Astrocyte (in vitro differentiated cells and primary cell): ENCODE measurements around the gene NR3C1. TPM values are rescaled to one million over a fixed set of nuclear protein-coding genes. Genes with fewer than 3 reads are reported as not detected.

Experiments used
- DNase-seq: peaks from one replicate; pipeline ENCODE4 v3.0.0-alpha.2; 2010; ENCODE audit warnings: low read depth
- FAIRE-seq: peaks from 2 replicates; lab custom pipeline; 2011; peaks lifted over from hg19 to GRCh38; lab: Jason Lieb, UNC
- H2AFZ ChIP-seq: 2 replicates; pipeline ENCODE4 v1.6.0; 2012; ENCODE audit warnings: low read depth, low read length, inconsistent platforms
- H3K27ac ChIP-seq: 2 replicates; pipeline ENCODE4 v1.5.1; 2011; ENCODE audit warnings: low read depth, low read length, inconsistent platforms
- H3K27me3 ChIP-seq: 2 replicates; pipeline ENCODE4 v1.6.0; 2011; ENCODE audit warnings: low read length, inconsistent platforms; ENCODE audit not compliant: insufficient read depth
- H3K36me3 ChIP-seq: 2 replicates; pipeline ENCODE4 v1.5.1; 2011; ENCODE audit warnings: low read length, inconsistent platforms; ENCODE audit not compliant: insufficient read depth
- H3K4me1 ChIP-seq: 2 replicates; pipeline ENCODE4 v1.5.1; 2011; ENCODE audit warnings: low read length, inconsistent platforms; ENCODE audit not compliant: insufficient read depth
- H3K4me2 ChIP-seq: 2 replicates; pipeline ENCODE4 v1.6.0; 2012; ENCODE audit warnings: low read length, inconsistent platforms
- H3K4me3 ChIP-seq: 2 replicates; pipeline ENCODE4 v1.5.1; 2011; ENCODE audit warnings: low read depth, mild to moderate bottlenecking, low read length, inconsistent platforms; ENCODE audit not compliant: insufficient read depth
- H3K79me2 ChIP-seq: 2 replicates; pipeline ENCODE4 v1.6.0; 2012; ENCODE audit warnings: mild to moderate bottlenecking, low read length, inconsistent platforms; ENCODE audit not compliant: insufficient read depth
- H3K9ac ChIP-seq: 2 replicates; pipeline ENCODE4 v1.6.0; 2012; ENCODE audit warnings: mild to moderate bottlenecking, low read length, inconsistent platforms
- H3K9me3 ChIP-seq: 2 replicates; pipeline ENCODE4 v1.5.1; 2012; ENCODE audit warnings: low read depth, mild to moderate bottlenecking, low read length, inconsistent platforms; ENCODE audit not compliant: insufficient read depth
- H4K20me1 ChIP-seq: 2 replicates; pipeline ENCODE4 v1.6.0; 2012; ENCODE audit warnings: low read length, inconsistent platforms; ENCODE audit not compliant: insufficient read depth
- H3K27ac Mint-ChIP-seq: one replicate; pipeline ENCODE4 v1.8.0; 2021; ENCODE audit warnings: mild to moderate bottlenecking, mixed read lengths; ENCODE audit not compliant: unreplicated experiment
- H3K27me3 Mint-ChIP-seq: one replicate; pipeline ENCODE4 v1.8.0; 2021; ENCODE audit warnings: low read depth, mixed read lengths; ENCODE audit not compliant: unreplicated experiment
- H3K36me3 Mint-ChIP-seq: one replicate; pipeline ENCODE4 v1.8.0; 2021; ENCODE audit warnings: low read depth, mixed read lengths; ENCODE audit not compliant: unreplicated experiment
- H3K4me1 Mint-ChIP-seq: one replicate; pipeline ENCODE4 v1.8.0; 2021; ENCODE audit warnings: low read depth, mixed read lengths; ENCODE audit not compliant: unreplicated experiment
- H3K4me3 Mint-ChIP-seq: one replicate; pipeline ENCODE4 v1.8.0; 2021; ENCODE audit warnings: mild to moderate bottlenecking, moderate library complexity, mixed read lengths; ENCODE audit not compliant: unreplicated experiment
- H3K9me3 Mint-ChIP-seq: one replicate; pipeline ENCODE4 v1.8.0; 2021; ENCODE audit warnings: mild to moderate bottlenecking, mixed read lengths; ENCODE audit not compliant: unreplicated experiment
- CTCF ChIP-seq: IDR thresholded peaks from 2 replicates; pipeline ENCODE4 v1.5.1; 2011; ENCODE audit warnings: low read depth, mild to moderate bottlenecking, inconsistent platforms, low read length, moderate library complexity; ENCODE audit not compliant: insufficient read depth
- EZH2 ChIP-seq: IDR thresholded peaks from 2 replicates; pipeline ENCODE4 v1.6.1; 2012; ENCODE audit warnings: mild to moderate bottlenecking, low read length, inconsistent platforms; ENCODE audit not compliant: insufficient read depth
- total RNA-seq: library from RNA; stranded (reverse); gene quantifications from 2 replicates; pipeline ENCODE4 v1.2.1, GENCODE V29; 2021

The NR3C1 gene
- total RNA-seq, 1 donor from 2014 or later, result 35.4 TPM

GRCh38 chr5:143237664-143238063 lies 165.8 kb downstream of the NR3C1 start:
- H3K27ac Mint-ChIP-seq, result peak overlapping the region; percentile 1

GRCh38 chr5:143236682-143237081 lies 166.8 kb downstream of the NR3C1 start:
- H3K9ac ChIP-seq, result no peak overlapping the region
- H2AFZ ChIP-seq, result no peak overlapping the region
- peaks cover 9% of the 10 kb centered on the region for H3K4me1 ChIP-seq
- Mint-ChIP-seq H3K27me3 (no peaks in the 10 kb centered on the region), H3K27ac (no peak overlapping the region), H3K4me3 (no peak overlapping the region), H3K4me1 (peaks cover 3% of the 10 kb centered on the region), H3K36me3 (no peaks in the 10 kb centered on the region), H3K9me3 (peaks cover 5% of the 10 kb centered on the region)
- DNase-seq, result no peak
- no peak for TF ChIP-seq EZH2
- no peak for TF ChIP-seq CTCF
- no peak overlapping the region for H3K4me2 ChIP-seq
- H3K4me3 ChIP-seq, result no peak overlapping the region
- FAIRE-seq, result no peak
- H3K79me2 ChIP-seq, result no peaks in the 10 kb centered on the region
- no peak overlapping the region for H3K27ac ChIP-seq
- no peaks in the 10 kb centered on the region for H3K9me3 ChIP-seq
- no peaks in the 10 kb centered on the region for H4K20me1 ChIP-seq
- no peaks in the 10 kb centered on the region for H3K36me3 ChIP-seq
- no peaks in the 10 kb centered on the region for H3K27me3 ChIP-seq

More at GRCh38 chr5:143237664-143238063, 165.8 kb downstream of the NR3C1 start:
- Mint-ChIP-seq H3K27me3 (no peaks in the 10 kb centered on the region), H3K9me3 (peaks cover 5% of the 10 kb centered on the region), H3K4me1 (peaks cover 8% of the 10 kb centered on the region), H3K4me3 (no peak overlapping the region), H3K36me3 (no peaks in the 10 kb centered on the region)
- Histone ChIP-seq H3K79me2 (no peaks in the 10 kb centered on the region), H3K9me3 (no peaks in the 10 kb centered on the region), H3K27me3 (no peaks in the 10 kb centered on the region), H3K9ac (no peak overlapping the region), H3K4me3 (no peak overlapping the region), H4K20me1 (no peaks in the 10 kb centered on the region), H3K27ac (no peak overlapping the region), H3K36me3 (no peaks in the 10 kb centered on the region), H3K4me2 (no peak overlapping the region), H3K4me1 (peaks cover 15% of the 10 kb centered on the region), H2AFZ (no peak overlapping the region)
- TF ChIP-seq CTCF (no peak), EZH2 (no peak)
- FAIRE-seq, result no peak
- DNase-seq, result no peak

GRCh38 chr5:143235423-143235822 lies 168.1 kb downstream of the NR3C1 start:
- no peak overlapping the region for H2AFZ ChIP-seq
- no peak overlapping the region for H3K4me2 ChIP-seq
- H3K79me2 ChIP-seq, result no peaks in the 10 kb centered on the region

More at GRCh38 chr5:143235423-143235822, 168.1 kb downstream of the NR3C1 start:
- Histone ChIP-seq H3K9ac (no peak overlapping the region), H3K27me3 (no peaks in the 10 kb centered on the region), H3K4me1 (peaks cover 11% of the 10 kb centered on the region), H4K20me1 (no peaks in the 10 kb centered on the region), H3K9me3 (no peaks in the 10 kb centered on the region), H3K27ac (no peak overlapping the region), H3K36me3 (no peaks in the 10 kb centered on the region), H3K4me3 (no peak overlapping the region)
- TF ChIP-seq CTCF (no peak), EZH2 (no peak)
- H3K9me3 Mint-ChIP-seq, result peaks cover 5% of the 10 kb centered on the region
- peaks cover 14% of the 10 kb centered on the region for H3K4me1 Mint-ChIP-seq
- no peaks in the 10 kb centered on the region for H3K36me3 Mint-ChIP-seq
- peak; percentile 82 for DNase-seq
- no peak for FAIRE-seq
- H3K27me3 Mint-ChIP-seq, result no peaks in the 10 kb centered on the region
- H3K4me3 Mint-ChIP-seq, result no peak overlapping the region
- no peak overlapping the region for H3K27ac Mint-ChIP-seq
